K562 (cell line): ENCODE results near the gene WSCD1.

Experiments used
- ATF1 ChIP-seq, 2 experiments: fragments of 450-650 bp in 1 of 2; IDR thresholded peaks; 2 replicates each; pipeline ENCODE4 v1.6.1; 2016; ENCODE audit warnings: missing compliant biosample characterization in 1 of 2, missing genetic modification characterization in 1 of 2
- CEBPB ChIP-seq: fragments of 450-650 bp; IDR thresholded peaks from 2 replicates; pipeline ENCODE4 v1.6.1; 2016; ENCODE audit warnings: missing genetic modification characterization, missing compliant biosample characterization
- FOXM1 ChIP-seq, 2 experiments: fragments of 450-650 bp in 1 of 2; sonication (generic) in 1 of 2; formaldehyde crosslinking in 1 of 2; IDR thresholded peaks; 2 replicates each; pipeline versions ENCODE4 v1.6.1 to v1.9.0; 2017 to 2022; ENCODE audit warnings: low read depth in 2 of 2, mild to moderate bottlenecking in 2 of 2, missing genetic modification reagents in 1 of 2, moderate library complexity in 1 of 2
- HLTF ChIP-seq: fragments of 450-650 bp; IDR thresholded peaks from 2 replicates; pipeline ENCODE4 v1.6.1; 2016
- HMG20A ChIP-seq: fragments of 450-650 bp; formaldehyde crosslinking; conservative IDR thresholded peaks from 2 replicates; pipeline ENCODE4 v1.4.0; 2020; ENCODE audit warnings: mild to moderate bottlenecking, mixed read lengths
- HNRNPK ChIP-seq: fragments of 200-400 bp; formaldehyde crosslinking; IDR thresholded peaks from one replicate; pipeline ENCODE4 v1.6.1; 2018; ENCODE audit warnings: mild to moderate bottlenecking, low read depth, low read length; ENCODE audit not compliant: poor library complexity, severe bottlenecking
- JUN ChIP-seq, 2 experiments: sonication (generic) in 1 of 2; formaldehyde crosslinking in 1 of 2; IDR thresholded peaks; 2 replicates each; pipeline versions ENCODE4 v1.6.1 to v1.8.0; 2012 to 2022; ENCODE audit warnings: borderline replicate concordance in 2 of 2, mild to moderate bottlenecking in 2 of 2, improper control_type of control experiment in 1 of 2, low read depth in 1 of 2, low read length in 1 of 2, missing genetic modification reagents in 1 of 2
- JUNB ChIP-seq: fragments of 450-650 bp; formaldehyde crosslinking; conservative IDR thresholded peaks from 2 replicates; pipeline ENCODE4 v1.4.0; 2020; ENCODE audit warnings: mild to moderate bottlenecking
- MTA3 ChIP-seq: fragments of 450-650 bp; formaldehyde crosslinking; IDR thresholded peaks from 2 replicates; pipeline ENCODE4 v1.6.1; 2017; ENCODE audit warnings: mild to moderate bottlenecking, borderline replicate concordance
- POLR2A ChIP-seq: fragments of 450-650 bp; conservative IDR thresholded peaks from 2 replicates; pipeline ENCODE4 v1.6.1; 2016
- POLR3A ChIP-seq: IDR thresholded peaks from 2 replicates; pipeline ENCODE4 v1.6.1; 2011; ENCODE audit warnings: borderline replicate concordance, mild to moderate bottlenecking, moderate library complexity; ENCODE audit not compliant: insufficient read length, insufficient read depth; ENCODE audit errors: extremely low read depth
- ZNF224 ChIP-seq: sonication (generic); formaldehyde crosslinking; IDR thresholded peaks from 2 replicates; pipeline ENCODE4 v1.8.0; 2022; ENCODE audit warnings: mild to moderate bottlenecking, missing genetic modification reagents
- ZNF3 ChIP-seq: fragments of 250-450 bp; sonication (Bioruptor Pico); IDR thresholded peaks from 2 replicates; pipeline ENCODE4 v1.5.0; 2021; ENCODE audit warnings: mild to moderate bottlenecking, moderate library complexity

DNA sequence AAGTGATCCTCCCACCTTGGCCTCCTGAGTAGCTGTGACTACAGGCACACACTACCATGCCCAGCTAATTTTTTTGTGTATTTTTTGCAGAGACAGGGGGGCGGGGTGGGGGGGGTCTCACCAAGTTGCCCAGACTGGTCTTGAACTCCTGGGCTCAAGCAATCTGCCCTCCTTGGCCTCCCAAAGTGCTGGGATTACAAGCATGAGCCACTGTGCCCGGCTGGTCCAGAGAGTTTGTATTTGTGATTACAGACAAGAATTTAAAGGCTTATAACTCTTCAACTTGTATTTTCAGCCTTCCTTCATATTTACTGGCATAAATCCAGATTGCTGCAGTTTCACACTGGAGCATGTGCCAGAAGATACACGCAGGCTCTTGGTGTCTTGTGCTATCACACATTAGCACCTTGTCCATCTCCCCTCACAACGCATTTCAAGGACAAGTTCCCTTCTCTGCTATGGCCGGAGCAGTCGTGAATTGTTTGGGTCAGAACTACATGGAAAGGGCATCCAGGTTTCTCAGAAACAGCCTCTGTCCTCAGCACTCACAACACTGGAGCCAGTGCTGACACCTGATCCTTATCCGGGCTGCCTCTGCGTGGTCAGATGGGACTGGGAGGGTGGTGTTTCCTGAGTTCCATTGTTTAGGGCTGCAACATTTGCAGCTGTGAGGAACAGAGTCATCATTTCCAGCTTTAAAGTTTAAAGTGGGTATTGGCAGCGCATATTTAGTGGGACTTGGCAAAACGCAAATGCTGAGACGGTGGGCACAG lies 28.1 kb downstream of the WSCD1 start:
- TF ChIP-seq HMG20A (CRISPR knock-in tag) = no peak
- no peak for TF ChIP-seq CEBPB (tag)
- TF ChIP-seq MTA3 = no peak
- no peak for TF ChIP-seq HLTF
- TF ChIP-seq POLR2A = no peak
- no peak for TF ChIP-seq HNRNPK
- no peak for TF ChIP-seq ZNF3 (CRISPR knock-in tag)
- TF ChIP-seq JUNB (CRISPR knock-in tag) = no peak
- no peak for TF ChIP-seq POLR3A
- TF ChIP-seq FOXM1 (IDR thresholded peaks at IDR 0.05; ENCODE audit: low read depth) = no peak
- TF ChIP-seq FOXM1 (CRISPR knock-in tag; IDR thresholded peaks at IDR 0.05; ENCODE audit: low read depth) = no peak
- TF ChIP-seq ZNF224 (CRISPR knock-in tag) = no peak
- TF ChIP-seq JUN (IDR thresholded peaks at IDR 0.05; ENCODE audit: borderline replicate concordance, low read depth, low read length) = no peak
- TF ChIP-seq JUN (CRISPR knock-in tag; IDR thresholded peaks at IDR 0.05; ENCODE audit: borderline replicate concordance) = no peak
- no peak for TF ChIP-seq ATF1 (CRISPR knock-in tag; IDR thresholded peaks at IDR 0.05)
- no peak for TF ChIP-seq ATF1 (tag; IDR thresholded peaks at IDR 0.05)
